ENCODE measurements around the gene DCTD. TPM values are rescaled to one million over a fixed set of nuclear protein-coding genes. Genes with fewer than 3 reads are reported as not detected.

The DCTD gene
- total RNA-seq, 2 experiments from 2014 or later, result 65.1 to 69.9 TPM

DNA sequence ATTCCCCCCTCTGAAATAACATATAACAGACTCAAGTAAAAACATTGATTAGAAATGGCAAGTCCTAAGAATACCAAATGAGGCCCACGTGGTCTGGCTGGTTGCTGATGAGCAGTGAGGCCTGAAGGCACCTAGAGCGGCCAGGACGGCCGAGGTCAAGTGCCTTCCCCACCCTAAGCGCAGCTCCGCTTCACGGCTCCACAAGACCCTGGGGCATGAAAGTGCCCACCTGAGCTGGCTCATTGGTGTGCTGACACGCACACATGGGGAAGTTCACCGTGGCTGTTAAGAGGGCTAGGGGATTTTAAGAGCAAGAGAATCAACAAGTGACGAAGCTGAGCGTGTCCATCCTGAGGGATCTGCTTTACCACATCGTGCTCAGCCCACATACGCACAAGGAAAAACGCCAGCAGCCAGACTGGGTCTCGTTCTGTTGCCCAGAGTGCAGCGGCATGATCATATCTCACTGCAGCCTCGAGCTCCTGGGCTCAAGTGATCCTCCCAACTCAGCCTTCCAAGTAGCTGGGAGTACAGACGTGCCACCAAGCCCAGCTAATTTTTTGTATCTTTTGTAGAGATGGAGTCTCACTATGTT is 22.4 kb downstream of the DCTD start:
- no peak for ATAC-seq (ENCODE audit: low read depth)
- H3K9me3 Mint-ChIP-seq, result no peaks in the 10 kb centered on the region
- no peak for DNase-seq
- H3K27me3 Mint-ChIP-seq, result no peaks in the 10 kb centered on the region
- H3K36me3 Mint-ChIP-seq, result peaks cover 23% of the 10 kb centered on the region
- no peak overlapping the region for H3K4me3 Mint-ChIP-seq
- no peak overlapping the region for H3K27ac Mint-ChIP-seq
- POLR2A ChIA-PET, result no interaction called here
- no peaks in the 10 kb centered on the region for H3K4me1 Mint-ChIP-seq

DNA sequence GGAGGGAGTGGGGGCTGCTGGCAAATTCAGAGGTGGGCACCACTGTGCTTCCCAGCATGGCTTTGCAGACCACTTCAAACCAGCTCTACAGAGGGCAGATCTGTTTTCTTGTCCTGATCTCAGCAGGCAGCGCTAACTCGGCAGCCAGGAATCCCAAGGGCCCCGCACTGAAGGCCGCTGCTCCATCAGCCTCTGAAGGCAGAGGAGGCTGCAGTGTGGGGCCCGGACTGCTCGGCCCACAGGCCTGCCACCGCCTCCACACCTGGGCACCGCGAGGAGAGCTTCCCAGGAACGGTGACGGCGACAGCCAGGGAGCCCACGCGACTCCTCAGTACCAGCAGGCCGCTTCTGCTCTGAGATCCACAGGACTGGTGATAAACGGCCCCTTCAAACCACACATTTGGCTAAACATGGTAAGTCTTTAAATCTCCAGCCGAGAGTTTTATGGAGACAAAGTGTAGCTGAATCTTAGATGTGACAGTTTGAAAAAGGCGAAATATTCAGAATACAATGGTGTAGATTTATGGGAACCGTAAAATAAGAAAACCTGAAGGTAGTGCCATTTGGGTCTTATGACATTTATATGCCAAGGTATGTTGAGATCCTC is 23.6 kb downstream of the DCTD start:
- Mint-ChIP-seq H3K27ac (no peak overlapping the region), H3K36me3 (peaks cover 33% of the 10 kb centered on the region), H3K27me3 (no peaks in the 10 kb centered on the region), H3K9me3 (no peaks in the 10 kb centered on the region), H3K4me1 (no peaks in the 10 kb centered on the region), H3K4me3 (no peak overlapping the region)
- POLR2A ChIA-PET, result no interaction called here
- DNase-seq (no peak), ATAC-seq (ENCODE audit: low read depth) (no peak)

DNA sequence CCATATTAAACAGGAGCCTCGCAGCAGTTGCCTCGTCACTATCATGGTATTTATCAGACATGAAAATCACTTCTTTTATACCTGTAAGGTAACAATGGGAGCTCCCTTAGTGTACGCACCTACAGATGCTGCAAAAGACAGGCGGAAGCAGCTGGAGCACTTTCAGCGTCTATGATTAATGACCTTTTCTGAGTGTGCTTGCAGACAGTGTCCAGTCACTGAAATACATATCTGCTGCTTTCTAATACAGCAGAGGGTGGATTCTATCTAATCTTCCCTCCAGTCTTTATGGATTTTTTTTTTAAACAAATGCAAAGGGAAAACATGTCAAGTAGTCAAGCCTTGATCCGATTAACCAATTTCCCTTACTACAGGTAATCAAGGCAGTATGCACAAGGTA is 24.1 kb downstream of the DCTD start:
- Mint-ChIP-seq H3K4me3 (no peak overlapping the region), H3K36me3 (peaks cover 39% of the 10 kb centered on the region)

DNA sequence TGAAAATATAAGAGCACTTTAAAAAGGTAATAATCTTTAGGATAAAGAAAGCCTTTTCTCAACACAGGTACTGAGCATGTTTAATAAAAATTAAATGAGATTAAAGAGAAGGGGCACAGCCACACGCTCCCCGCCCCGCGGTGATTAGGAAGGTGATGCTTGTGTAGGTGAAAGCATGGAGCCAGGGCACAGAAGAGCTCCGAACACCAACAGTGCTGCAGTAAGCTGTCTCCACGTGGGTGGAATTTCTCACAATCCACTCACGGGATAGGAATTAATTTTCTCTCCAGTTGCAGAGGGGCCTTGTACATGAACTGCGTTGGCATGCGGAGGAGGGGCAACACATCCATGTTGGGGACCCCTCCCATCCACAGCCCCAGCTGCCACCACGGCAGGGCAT is 27.0 kb downstream of the DCTD start:
- Mint-ChIP-seq H3K36me3 (peaks cover 63% of the 10 kb centered on the region), H3K9me3 (peaks cover 6% of the 10 kb centered on the region), H3K4me1 (no peaks in the 10 kb centered on the region), H3K27me3 (no peaks in the 10 kb centered on the region), H3K4me3 (no peak overlapping the region), H3K27ac (no peak overlapping the region)
- POLR2A ChIA-PET, result no interaction called here
- DNase-seq, result no peak
- no peak for ATAC-seq (ENCODE audit: low read depth)

More for the DNA sequence above, 24.1 kb downstream of the DCTD start:
- Mint-ChIP-seq H3K27me3 (no peaks in the 10 kb centered on the region), H3K4me1 (no peaks in the 10 kb centered on the region), H3K9me3 (no peaks in the 10 kb centered on the region), H3K27ac (no peak overlapping the region)
- POLR2A ChIA-PET, result no interaction called here
- ATAC-seq (ENCODE audit: low read depth), result no peak
- DNase-seq, result no peak

DNA sequence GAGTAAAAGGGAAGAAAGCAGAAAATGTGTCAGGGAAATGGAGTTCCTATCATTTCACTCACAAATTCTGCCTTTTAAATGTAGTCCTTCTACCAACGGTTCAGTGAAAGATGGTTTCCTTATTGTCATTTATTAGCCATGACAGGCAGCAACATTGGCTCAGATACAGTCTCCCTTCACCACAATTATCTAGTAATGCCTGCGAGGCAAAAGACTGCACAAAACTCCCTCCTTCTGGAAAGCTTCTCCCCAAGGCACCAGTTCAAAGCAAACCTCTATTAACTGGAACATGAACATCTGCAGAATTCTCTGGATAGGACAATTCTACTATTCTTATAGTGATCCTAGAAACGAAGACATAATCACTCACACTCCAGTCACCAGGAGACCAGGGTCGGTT is 28.3 kb downstream of the DCTD start:
- no peaks in the 10 kb centered on the region for H3K4me1 Mint-ChIP-seq
- no peak for ATAC-seq (ENCODE audit: low read depth)
- DNase-seq, result no peak
- peaks cover 9% of the 10 kb centered on the region for H3K9me3 Mint-ChIP-seq
- no peak overlapping the region for H3K4me3 Mint-ChIP-seq
- H3K27ac Mint-ChIP-seq, result no peak overlapping the region
- H3K27me3 Mint-ChIP-seq, result no peaks in the 10 kb centered on the region
- POLR2A ChIA-PET, result no interaction called here
- peaks cover 74% of the 10 kb centered on the region for H3K36me3 Mint-ChIP-seq

DNA sequence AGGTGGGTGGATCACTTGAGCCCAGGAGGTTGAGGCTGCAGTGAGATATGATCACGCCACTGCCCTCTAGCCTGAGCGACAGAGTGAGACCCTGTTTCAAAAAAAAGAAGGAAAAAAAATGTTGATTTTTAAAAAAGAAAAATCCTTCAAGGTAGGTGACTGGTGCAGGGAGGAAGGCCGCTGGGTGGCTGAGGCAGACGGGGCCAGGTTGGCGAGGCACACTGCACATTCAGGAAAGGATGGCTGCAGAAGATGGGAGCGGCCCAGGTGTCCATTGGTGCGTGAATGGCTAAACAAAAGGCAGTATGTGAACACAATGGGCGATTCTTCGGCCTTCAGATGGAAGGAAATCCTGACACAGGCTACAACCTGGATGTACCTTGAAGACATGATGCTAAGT is 30.4 kb downstream of the DCTD start:
- ATAC-seq (ENCODE audit: low read depth) (no peak), DNase-seq (no peak)
- Mint-ChIP-seq H3K36me3 (peaks cover 82% of the 10 kb centered on the region), H3K4me1 (no peaks in the 10 kb centered on the region), H3K9me3 (peaks cover 9% of the 10 kb centered on the region), H3K27me3 (no peaks in the 10 kb centered on the region), H3K4me3 (no peak overlapping the region), H3K27ac (no peak overlapping the region)
- POLR2A ChIA-PET, result no interaction called here

DNA sequence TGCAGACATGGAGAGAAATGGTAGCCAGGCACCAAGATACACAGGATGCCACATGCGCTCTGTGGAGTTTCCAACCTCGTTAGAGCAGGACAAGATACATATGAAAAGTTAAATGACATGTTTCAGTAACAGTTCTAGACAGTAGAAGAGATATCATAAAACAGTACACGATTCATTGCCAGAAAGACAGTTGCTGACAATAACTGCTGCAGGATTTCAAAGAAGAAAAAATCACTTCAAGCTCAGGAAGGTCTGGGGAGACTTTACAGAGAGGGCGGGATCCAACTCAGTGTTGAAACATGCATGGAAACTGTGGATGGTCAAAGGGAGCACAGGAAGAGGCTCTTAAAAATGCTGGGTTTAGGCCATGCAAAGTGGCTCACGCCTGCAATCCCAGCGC is 31.0 kb downstream of the DCTD start:
- no peak overlapping the region for H3K4me3 Mint-ChIP-seq
- no peaks in the 10 kb centered on the region for H3K27me3 Mint-ChIP-seq
- POLR2A ChIA-PET, result no interaction called here
- no peak overlapping the region for H3K27ac Mint-ChIP-seq
- ATAC-seq (ENCODE audit: low read depth) (no peak), DNase-seq (no peak)
- peaks cover 77% of the 10 kb centered on the region for H3K36me3 Mint-ChIP-seq
- peaks cover 9% of the 10 kb centered on the region for H3K9me3 Mint-ChIP-seq
- H3K4me1 Mint-ChIP-seq, result no peaks in the 10 kb centered on the region

DNA sequence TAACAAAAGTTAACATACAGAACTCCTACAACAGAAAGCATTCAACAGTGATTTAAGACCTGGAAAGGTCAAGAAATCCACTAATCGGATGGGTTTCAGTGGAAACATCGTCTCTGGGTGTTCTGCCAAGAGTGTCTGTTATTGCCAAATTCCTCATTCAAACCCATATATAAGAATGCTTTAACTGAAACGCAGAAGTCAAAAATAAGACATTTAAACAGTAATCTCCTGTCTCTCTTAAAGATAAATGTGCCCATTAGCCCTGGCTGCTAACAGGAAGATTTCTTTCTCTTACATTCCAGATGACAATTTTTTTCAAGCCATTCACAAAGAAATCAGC is 31.5 kb downstream of the DCTD start:
- POLR2A ChIA-PET, result no interaction called here
- Mint-ChIP-seq H3K36me3 (peaks cover 74% of the 10 kb centered on the region), H3K27me3 (no peaks in the 10 kb centered on the region), H3K4me3 (no peak overlapping the region), H3K27ac (no peak overlapping the region), H3K4me1 (no peaks in the 10 kb centered on the region), H3K9me3 (peaks cover 9% of the 10 kb centered on the region)
- no peak for ATAC-seq (ENCODE audit: low read depth)
- DNase-seq, result no peak

DNA sequence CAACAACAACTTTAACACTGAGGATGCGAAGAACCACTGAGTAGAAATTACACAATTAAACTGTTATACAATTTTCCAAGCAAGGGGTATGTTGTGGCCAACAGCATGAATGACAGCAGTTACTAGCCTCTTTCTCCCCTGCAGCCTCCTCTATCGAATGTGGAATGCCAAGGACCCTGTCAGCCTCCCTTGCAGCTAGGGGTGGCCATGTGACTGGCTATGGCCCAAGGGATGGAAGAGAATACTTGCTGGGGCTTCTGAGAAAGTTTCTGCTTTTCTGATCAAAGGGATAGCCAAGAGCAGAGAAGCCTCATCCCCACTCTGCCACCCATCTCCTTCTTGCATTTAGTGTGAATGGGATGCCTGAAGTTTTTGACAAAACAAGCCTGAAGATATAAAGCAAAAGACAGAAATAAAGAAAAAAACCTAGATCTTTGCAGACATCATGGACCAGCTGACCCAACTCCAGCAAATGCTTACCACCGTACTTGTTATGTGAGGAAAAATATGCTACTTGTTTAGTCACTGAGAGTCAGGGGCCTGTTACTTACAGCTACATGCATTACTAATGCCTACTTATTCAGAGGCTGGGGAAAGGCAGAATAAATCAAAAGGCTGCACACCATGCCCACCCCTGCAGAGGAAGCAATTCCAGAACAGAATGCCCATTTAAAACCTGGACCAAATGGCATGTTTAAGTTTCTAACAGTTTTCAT is 32.0 kb downstream of the DCTD start:
- no peak for ATAC-seq (ENCODE audit: low read depth)
- H3K27me3 Mint-ChIP-seq, result no peaks in the 10 kb centered on the region
- H3K27ac Mint-ChIP-seq, result no peak overlapping the region
- H3K9me3 Mint-ChIP-seq, result peaks cover 9% of the 10 kb centered on the region
- H3K36me3 Mint-ChIP-seq, result peaks cover 69% of the 10 kb centered on the region
- POLR2A ChIA-PET, result no interaction called here
- no peaks in the 10 kb centered on the region for H3K4me1 Mint-ChIP-seq
- no peak for DNase-seq
- no peak overlapping the region for H3K4me3 Mint-ChIP-seq

DNA sequence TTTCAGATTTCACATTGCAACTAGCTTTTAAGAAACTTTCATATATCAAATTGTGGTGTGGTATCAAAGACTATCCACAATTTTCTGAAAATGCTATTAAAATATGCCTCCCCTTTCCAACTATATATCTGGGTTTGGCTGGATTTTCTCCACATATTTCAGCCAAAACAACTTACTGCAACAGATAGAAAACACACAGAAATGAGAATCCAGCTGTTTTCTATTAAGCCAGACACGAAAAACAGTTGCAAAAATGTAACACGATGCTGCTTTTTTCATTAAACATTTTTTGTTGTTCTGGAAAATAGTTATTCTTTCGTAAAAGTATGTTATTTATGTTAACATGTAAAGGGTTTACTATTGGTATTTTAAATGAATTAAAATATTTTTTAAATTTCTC is 33.1 kb downstream of the DCTD start:
- H3K27ac Mint-ChIP-seq, result no peak overlapping the region
- H3K4me1 Mint-ChIP-seq, result no peaks in the 10 kb centered on the region
- no peak for DNase-seq
- peaks cover 59% of the 10 kb centered on the region for H3K36me3 Mint-ChIP-seq
- no peak for ATAC-seq (ENCODE audit: low read depth)
- POLR2A ChIA-PET, result no interaction called here
- no peaks in the 10 kb centered on the region for H3K27me3 Mint-ChIP-seq
- peaks cover 9% of the 10 kb centered on the region for H3K9me3 Mint-ChIP-seq
- H3K4me3 Mint-ChIP-seq, result no peak overlapping the region

DNA sequence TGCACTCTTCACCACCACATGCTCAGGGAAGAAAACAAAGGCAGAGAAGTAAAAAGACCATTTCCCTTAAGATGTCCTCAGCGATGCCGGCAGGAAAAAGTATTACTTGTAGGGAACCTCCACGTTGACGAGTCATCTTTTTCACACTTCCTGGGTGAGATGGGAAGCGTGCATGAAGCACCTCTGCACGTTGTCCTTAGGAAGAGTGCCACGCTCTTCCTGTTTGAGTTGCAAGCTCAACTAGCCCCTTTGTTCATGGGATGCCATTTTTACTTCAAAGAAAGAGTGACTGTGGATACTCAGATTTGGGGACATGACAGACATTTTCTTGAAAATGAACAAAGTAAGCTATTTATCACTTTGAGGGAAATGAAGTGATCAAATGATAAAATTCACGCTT is 33.8 kb downstream of the DCTD start:
- Mint-ChIP-seq H3K4me1 (no peaks in the 10 kb centered on the region), H3K27me3 (no peaks in the 10 kb centered on the region), H3K36me3 (peaks cover 54% of the 10 kb centered on the region), H3K27ac (no peak overlapping the region), H3K9me3 (peaks cover 9% of the 10 kb centered on the region), H3K4me3 (no peak overlapping the region)
- DNase-seq, result no peak
- POLR2A ChIA-PET, result no interaction called here
- no peak for ATAC-seq (ENCODE audit: low read depth)

DNA sequence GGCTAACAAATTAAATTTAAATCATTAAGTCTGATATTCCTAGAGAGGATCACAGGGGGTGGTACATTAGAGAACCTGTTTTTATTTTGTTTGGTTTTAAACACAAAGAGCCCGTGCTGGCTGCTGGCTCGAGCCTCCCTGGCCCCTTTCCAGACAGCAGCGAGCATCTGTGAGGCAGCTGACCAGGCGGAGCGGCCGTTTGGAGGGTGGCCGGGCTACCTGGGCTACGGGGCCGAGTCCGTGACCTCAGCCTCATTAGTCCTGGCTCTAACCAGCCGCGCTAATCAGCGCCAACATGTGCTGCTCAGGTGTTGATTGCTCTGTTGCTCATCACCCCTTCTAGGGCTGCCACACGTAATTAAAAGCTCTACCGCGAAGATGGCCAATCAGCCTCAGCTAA is 35.3 kb downstream of the DCTD start:
- Mint-ChIP-seq H3K4me1 (no peaks in the 10 kb centered on the region), H3K9me3 (peaks cover 9% of the 10 kb centered on the region), H3K27ac (no peak overlapping the region), H3K36me3 (peaks cover 40% of the 10 kb centered on the region), H3K4me3 (no peak overlapping the region), H3K27me3 (no peaks in the 10 kb centered on the region)
- ATAC-seq (ENCODE audit: low read depth) (no peak), DNase-seq (no peak)
- POLR2A ChIA-PET, result no interaction called here

DNA sequence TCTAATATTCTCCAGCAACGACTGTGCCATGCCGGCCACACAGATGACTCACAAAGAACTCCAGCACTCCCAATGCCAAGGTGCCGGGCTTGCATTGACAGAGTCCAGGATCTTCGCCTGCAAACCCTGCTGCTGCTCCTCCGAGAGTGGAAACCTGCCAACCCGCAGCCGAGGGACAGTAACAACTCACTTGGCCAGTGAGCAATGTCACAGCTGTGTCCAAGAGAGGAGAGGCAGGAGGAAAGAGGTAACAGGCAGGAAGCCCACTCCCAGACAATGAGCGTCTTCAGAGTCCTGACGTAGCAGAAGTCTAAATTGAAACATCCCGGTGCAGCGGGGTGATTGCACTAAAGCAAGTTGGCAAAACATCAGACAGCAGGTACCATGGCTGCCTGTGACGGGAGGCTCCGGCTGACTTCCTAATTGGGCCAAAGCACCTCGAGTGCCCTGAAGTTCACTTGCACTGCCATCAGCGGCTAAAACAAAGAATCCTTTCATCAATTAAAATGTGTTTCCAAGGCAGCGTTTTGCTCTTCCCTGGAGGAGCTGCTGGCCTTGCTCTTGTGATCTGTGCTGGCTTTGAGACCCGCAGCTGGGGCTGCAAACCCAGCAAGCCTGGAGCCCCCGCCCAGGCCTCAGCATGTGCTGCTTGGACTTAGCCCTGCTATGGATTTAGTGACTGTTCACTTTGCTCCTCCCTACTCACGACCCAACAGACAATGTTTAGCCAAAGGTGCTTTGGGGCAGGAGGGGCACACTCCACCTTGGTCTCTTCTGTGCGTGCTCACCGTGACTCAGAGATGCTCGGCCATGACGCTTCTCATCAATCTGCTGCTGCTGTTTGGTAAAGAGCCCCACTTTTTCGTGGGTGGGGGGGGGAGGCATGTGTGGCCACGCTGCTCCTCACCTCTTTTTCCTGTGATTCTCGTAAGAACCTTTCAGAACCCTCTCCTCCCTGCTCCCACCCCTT is 36.5 kb downstream of the DCTD start:
- H3K36me3 Mint-ChIP-seq, result peaks cover 28% of the 10 kb centered on the region
- DNase-seq (no peak), ATAC-seq (ENCODE audit: low read depth) (no peak)
- no peaks in the 10 kb centered on the region for H3K4me1 Mint-ChIP-seq
- no peak overlapping the region for H3K27ac Mint-ChIP-seq
- H3K27me3 Mint-ChIP-seq, result no peaks in the 10 kb centered on the region
- peaks cover 6% of the 10 kb centered on the region for H3K9me3 Mint-ChIP-seq
- no peak overlapping the region for H3K4me3 Mint-ChIP-seq
- POLR2A ChIA-PET, result no interaction called here
